HG03103 (cell line): ENCODE measurements around the gene CAPZB.

Experiments
- ATAC-seq: cut with Tn5 transposase; IDR thresholded peaks from one replicate; pipeline ENCODE4 v1.9.1; 2021; ENCODE audit warnings: low read depth; ENCODE audit not compliant: unreplicated experiment

CAPZB gene

GRCh38 chr1:19450811-19451515, 34.4 kb downstream of the CAPZB start:
- ATAC-seq = no peak

- ATAC-seq = no peak
These were observed 35.7 kb downstream of the CAPZB start for GRCh38 chr1:19449454-19450228.

- no peak for ATAC-seq
These were observed 36.6 kb downstream of the CAPZB start for GRCh38 chr1:19448491-19449439.

- ATAC-seq = no peak
These were observed 37.8 kb downstream of the CAPZB start for GRCh38 chr1:19447550-19447949.

GRCh38 chr1:19445417-19446342, 39.7 kb downstream of the CAPZB start:
- ATAC-seq = no peak

GRCh38 chr1:19444296-19445021, 40.9 kb downstream of the CAPZB start:
- ATAC-seq = no peak

- ATAC-seq = no peak
These were observed 42.0 kb downstream of the CAPZB start for GRCh38 chr1:19443326-19443725.

GRCh38 chr1:19442154-19443096, 42.9 kb downstream of the CAPZB start:
- ATAC-seq = no peak

GRCh38 chr1:19441048-19441780, 44.1 kb downstream of the CAPZB start:
- no peak for ATAC-seq

GRCh38 chr1:19439464-19440171, 45.7 kb downstream of the CAPZB start:
- no peak for ATAC-seq

GRCh38 chr1:19438516-19439195, 46.7 kb downstream of the CAPZB start:
- no peak for ATAC-seq

- no peak for ATAC-seq
These were observed 47.4 kb downstream of the CAPZB start for GRCh38 chr1:19437891-19438294.

GRCh38 chr1:19436716-19437476, 48.4 kb downstream of the CAPZB start:
- no peak for ATAC-seq

- no peak for ATAC-seq
These were observed 49.4 kb downstream of the CAPZB start for GRCh38 chr1:19435851-19436455.

- ATAC-seq = no peak
These were observed 50.2 kb downstream of the CAPZB start for GRCh38 chr1:19435181-19435580.
